Mucosa of descending colon (tissue), 3 donors: ENCODE measurements around the gene GALNT1. TPM values are rescaled to one million over a fixed set of nuclear protein-coding genes. Genes with fewer than 3 reads are reported as not detected.
A peak's percentile ranks its signal among the peaks of the same experiment; 100 is the strongest.

Source experiments
- ATAC-seq: fragments of 200-7000 bp; cut with Tn5 transposase; one replicate; pipeline ENCODE4 v1.9.1; 2020; ENCODE audit warnings: mild to moderate bottlenecking, moderate library complexity
- DNase-seq, 3 donors: peaks; one replicate each; pipeline ENCODE4 v3.0.0-alpha.2; 2020
- H3K36me3 ChIP-seq: fragments of 200-600 bp; one replicate; pipeline ENCODE4 v1.8.0; 2021; ENCODE audit warnings: low read depth, mild to moderate bottlenecking
- H3K4me1 ChIP-seq: fragments of 200-600 bp; one replicate; pipeline ENCODE4 v1.8.0; 2021; ENCODE audit warnings: low read depth, mild to moderate bottlenecking
- H3K4me3 ChIP-seq: fragments of 200-600 bp; one replicate; pipeline ENCODE4 v1.8.0; 2021; ENCODE audit warnings: mild to moderate bottlenecking
- H3K9me3 ChIP-seq: fragments of 200-600 bp; one replicate; pipeline ENCODE4 v1.8.0; 2021; ENCODE audit warnings: mild to moderate bottlenecking
- intact Hi-C, 2 donors: fragments of 100-400 bp; cut with DNase I in 1 of 2; cut with micrococcal nuclease in 1 of 2; formaldehyde crosslinking; loops; one replicate each; pipeline versions ENCODE4 v1.11.0 to v1.11.1; 2022; cut with DNase I, micrococcal nuclease
- total RNA-seq, 3 donors: library from RNA; stranded (reverse); fragmentation: NEBNext Ultra II Directional in 2 of 3; extraction: Animal tissue kit (Norgen Biotek cat#: 25700) in 2 of 3; gene quantifications; one replicate each; pipeline versions ENCODE4 v1.2.1 to v1.2.4, GENCODE V29; 2021 to 2023
- TF ChIP-seq, protein P1 (sequence below): fragments of 200-600 bp; IDR thresholded peaks from one replicate; pipeline ENCODE4 v1.8.0; 2022; ENCODE audit warnings: antibody characterized with exemption, mild to moderate bottlenecking
- donor health status: DM: no; HTN: no; CAD: no; lungs with moderate emphysema.
- donor health status: DM: no; HTN: no; CAD: no.
- donor health status: DM: no; HTN: yes; CAD: no.

GALNT1 gene
- total RNA-seq, 3 donors from 2014 or later, result 82.7 to 118 (median 109) TPM

DNA sequence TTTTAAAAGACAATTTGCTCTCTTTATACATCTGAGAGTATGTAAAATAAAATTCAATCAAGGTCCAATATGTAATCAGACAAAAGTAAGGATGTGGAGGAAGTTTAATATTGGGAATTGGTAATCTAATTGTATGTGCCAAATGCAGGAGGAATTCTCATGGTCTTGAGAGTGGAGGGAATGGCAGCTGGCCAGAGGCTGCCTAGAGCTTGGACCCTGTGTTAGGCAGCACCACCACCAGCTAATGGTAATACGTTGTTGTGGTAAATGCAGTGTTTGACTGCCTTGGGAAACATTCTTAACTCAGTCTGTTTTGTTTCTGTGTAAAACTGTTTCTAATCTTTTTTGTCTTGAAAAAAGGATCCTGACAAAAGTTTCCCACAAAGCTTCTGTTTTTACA lies 30.0 kb downstream of the GALNT1 start:
- intact Hi-C loops, result no loop called here
- DNase-seq, result no peak
- TF ChIP-seq, protein P1, sequence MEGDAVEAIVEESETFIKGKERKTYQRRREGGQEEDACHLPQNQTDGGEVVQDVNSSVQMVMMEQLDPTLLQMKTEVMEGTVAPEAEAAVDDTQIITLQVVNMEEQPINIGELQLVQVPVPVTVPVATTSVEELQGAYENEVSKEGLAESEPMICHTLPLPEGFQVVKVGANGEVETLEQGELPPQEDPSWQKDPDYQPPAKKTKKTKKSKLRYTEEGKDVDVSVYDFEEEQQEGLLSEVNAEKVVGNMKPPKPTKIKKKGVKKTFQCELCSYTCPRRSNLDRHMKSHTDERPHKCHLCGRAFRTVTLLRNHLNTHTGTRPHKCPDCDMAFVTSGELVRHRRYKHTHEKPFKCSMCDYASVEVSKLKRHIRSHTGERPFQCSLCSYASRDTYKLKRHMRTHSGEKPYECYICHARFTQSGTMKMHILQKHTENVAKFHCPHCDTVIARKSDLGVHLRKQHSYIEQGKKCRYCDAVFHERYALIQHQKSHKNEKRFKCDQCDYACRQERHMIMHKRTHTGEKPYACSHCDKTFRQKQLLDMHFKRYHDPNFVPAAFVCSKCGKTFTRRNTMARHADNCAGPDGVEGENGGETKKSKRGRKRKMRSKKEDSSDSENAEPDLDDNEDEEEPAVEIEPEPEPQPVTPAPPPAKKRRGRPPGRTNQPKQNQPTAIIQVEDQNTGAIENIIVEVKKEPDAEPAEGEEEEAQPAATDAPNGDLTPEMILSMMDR, result no peak
- Histone ChIP-seq H3K4me3 (no peak overlapping the region), H3K4me1 (peaks cover 13% of the 10 kb centered on the region), H3K36me3 (no peaks in the 10 kb centered on the region), H3K9me3 (no peaks in the 10 kb centered on the region)
- ATAC-seq, result no peak

GRCh38 chr18:35616074-35616473 lies 34.5 kb downstream of the GALNT1 start:
- no peak for DNase-seq
- no peak for ATAC-seq
- no peaks in the 10 kb centered on the region for H3K9me3 ChIP-seq
- TF ChIP-seq, protein P1, result no peak
- no peak overlapping the region for H3K4me3 ChIP-seq
- peaks cover 19% of the 10 kb centered on the region for H3K4me1 ChIP-seq
- no peaks in the 10 kb centered on the region for H3K36me3 ChIP-seq
- intact Hi-C loops, result no loop called here

DNA sequence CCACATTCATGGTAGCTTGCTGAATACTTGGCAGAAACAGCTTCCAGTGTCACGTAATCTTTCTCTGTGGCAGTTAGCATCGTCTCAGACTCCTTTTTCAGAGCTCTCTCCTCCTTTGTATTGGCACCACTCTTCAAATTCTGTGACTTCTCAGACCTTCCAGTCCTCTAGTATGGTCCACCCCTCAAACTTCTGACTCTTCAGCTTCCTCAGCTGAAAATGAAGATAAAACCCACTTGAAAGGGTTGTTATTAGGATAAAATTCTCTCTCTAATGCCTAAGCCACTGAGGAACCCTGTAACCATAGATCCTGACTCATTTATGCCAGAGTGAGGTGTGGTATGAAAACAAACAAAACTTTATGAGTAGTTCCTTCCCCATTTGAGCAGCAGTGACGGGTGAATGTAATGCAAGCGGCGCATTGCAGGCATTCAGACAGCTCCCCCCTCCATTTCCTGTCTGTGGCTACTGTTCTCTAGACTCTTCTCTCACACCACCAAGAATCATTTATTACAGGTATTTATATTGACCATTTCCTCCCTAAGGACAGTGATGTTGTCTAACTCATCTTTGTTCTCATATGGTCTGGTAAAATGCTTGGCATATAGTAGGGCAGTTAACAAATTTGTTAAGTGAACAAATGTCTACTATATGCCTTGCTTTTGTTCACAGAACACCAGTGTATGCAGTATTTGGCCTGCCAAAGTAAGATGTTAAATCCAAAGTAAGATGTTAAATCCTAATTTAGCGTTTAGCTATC lies 35.3 kb downstream of the GALNT1 start:
- Histone ChIP-seq H3K9me3 (no peaks in the 10 kb centered on the region), H3K4me3 (no peak overlapping the region), H3K4me1 (peaks cover 19% of the 10 kb centered on the region), H3K36me3 (no peaks in the 10 kb centered on the region)
- DNase-seq, result peak; percentile 54 to 72 (median 67)
- TF ChIP-seq, protein P1, result no peak
- peak; percentile 96 for ATAC-seq
- intact Hi-C loops, result no loop called here

DNA sequence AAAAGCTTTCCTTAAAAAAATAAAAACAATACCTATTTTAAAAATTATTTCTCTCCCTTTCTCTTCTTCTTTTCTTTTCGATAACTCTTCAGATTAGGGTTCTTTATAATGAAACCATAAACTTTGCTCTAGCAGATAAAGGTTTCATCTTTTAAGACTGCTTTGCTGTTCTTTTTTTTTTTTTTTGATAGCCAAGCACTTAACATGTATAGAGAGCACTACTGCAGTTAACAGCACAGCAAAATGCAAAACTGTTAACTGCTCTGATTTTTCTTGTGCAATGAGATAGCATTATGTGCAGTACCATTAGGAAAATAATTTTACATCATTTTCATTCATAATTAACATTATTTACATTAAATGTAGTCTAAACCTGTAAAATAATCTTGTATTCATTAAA lies 36.3 kb downstream of the GALNT1 start:
- intact Hi-C loops, result no loop called here
- H3K4me3 ChIP-seq, result no peak overlapping the region
- peaks cover 19% of the 10 kb centered on the region for H3K4me1 ChIP-seq
- H3K9me3 ChIP-seq, result no peaks in the 10 kb centered on the region
- ATAC-seq (no peak), DNase-seq (no peak)
- no peaks in the 10 kb centered on the region for H3K36me3 ChIP-seq
- TF ChIP-seq, protein P1, result no peak

GRCh38 chr18:35618289-35618688 lies 36.7 kb downstream of the GALNT1 start:
- no peaks in the 10 kb centered on the region for H3K9me3 ChIP-seq
- no peaks in the 10 kb centered on the region for H3K36me3 ChIP-seq
- no peak for DNase-seq
- intact Hi-C loops, result no loop called here
- H3K4me3 ChIP-seq, result no peak overlapping the region
- no peak for ATAC-seq
- peaks cover 19% of the 10 kb centered on the region for H3K4me1 ChIP-seq
- TF ChIP-seq, protein P1, result no peak

GRCh38 chr18:35618696-35619095 lies 37.2 kb downstream of the GALNT1 start:
- Histone ChIP-seq H3K36me3 (no peaks in the 10 kb centered on the region), H3K4me1 (peaks cover 19% of the 10 kb centered on the region), H3K9me3 (no peaks in the 10 kb centered on the region), H3K4me3 (no peak overlapping the region)
- intact Hi-C loops, result no loop called here
- no peak for ATAC-seq
- DNase-seq, result no peak
- TF ChIP-seq, protein P1, result no peak
